Posterior vena cava (tissue), 2 donors: ENCODE data around the gene GPR35. TPM values are rescaled to one million over a fixed set of nuclear protein-coding genes. Genes with fewer than 3 reads are reported as not detected.

ENCODE experiments used
- DNase-seq: peaks from one replicate; pipeline ENCODE4 v3.0.0-alpha.2; 2020; ENCODE audit warnings: low spot score
- intact Hi-C, 2 donors: fragments of 100-400 bp; cut with DNase I; formaldehyde crosslinking; loops; one replicate each; pipeline versions ENCODE4 v1.14.1 to v1.14.2; 2022 to 2023
- total RNA-seq, 2 donors: library from RNA; stranded (reverse); fragmentation: NEBNext Ultra II Directional; extraction: Animal tissue kit (Norgen Biotek cat#: 25700); gene quantifications; one replicate each; pipeline ENCODE4 v1.2.1, GENCODE V29; 2021
- donor health status: DM: yes; HTN: yes; CAD: no.
- donor health status: DM: yes; HTN: yes; CAD: no.

The GPR35 gene
- total RNA-seq, 2 donors from 2014 or later: 1.2 to 1.8 TPM

DNA sequence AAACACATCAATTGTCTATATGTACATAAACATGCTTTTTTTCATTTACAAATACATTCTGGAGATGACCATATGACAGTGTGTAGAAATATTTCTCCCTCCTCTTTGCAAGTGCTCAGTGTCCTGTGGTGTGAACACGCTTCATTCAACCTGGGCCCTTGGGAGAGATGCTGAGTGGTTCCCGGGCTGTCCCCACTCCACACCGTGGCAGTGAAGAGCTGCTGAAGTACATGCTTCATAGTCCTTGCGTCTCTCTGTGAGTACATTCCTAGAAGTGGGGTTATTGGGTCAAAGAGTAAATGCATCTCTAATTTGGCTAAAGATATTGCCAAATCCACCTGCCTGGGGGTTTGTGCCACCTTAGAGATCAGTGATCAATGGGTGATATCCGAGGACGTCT lies 6.5 kb upstream of the GPR35 start:
- intact Hi-C loops: no loop called here
- DNase-seq: peak; percentile 25

DNA sequence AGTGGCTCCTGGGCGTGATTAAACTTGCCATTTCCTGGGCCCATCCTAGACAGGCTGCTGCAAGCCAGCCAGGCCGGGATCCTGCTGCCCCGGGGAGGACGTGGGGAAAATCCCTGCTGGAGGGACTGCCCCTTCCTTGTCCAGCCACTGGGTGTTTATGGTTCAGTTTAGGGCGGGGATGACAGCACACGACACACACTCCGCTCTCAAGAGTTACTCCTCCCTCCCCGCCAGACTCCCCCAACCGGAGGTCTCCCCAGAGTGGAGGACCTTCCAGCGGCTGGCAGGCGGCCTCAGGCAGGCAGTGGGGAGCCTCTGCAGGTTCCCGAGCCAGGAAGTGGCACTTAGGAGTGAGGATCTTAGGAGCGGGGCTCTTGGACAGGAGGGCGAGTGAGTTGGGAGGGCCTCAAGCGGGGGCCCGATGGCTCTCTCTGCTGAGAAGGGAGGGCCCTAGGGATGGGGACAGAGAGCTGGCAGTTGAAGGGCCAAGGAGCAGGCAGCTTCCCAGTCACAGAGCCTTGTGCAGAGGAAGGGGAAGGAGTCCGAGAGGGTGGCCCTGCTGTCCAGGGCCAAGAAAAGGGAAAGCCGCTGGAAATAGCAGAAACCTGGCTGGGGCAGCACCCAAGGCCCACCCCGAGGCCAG lies 5.7 kb upstream of the GPR35 start:
- DNase-seq: peak; percentile 64
- intact Hi-C loops: no loop called here

DNA sequence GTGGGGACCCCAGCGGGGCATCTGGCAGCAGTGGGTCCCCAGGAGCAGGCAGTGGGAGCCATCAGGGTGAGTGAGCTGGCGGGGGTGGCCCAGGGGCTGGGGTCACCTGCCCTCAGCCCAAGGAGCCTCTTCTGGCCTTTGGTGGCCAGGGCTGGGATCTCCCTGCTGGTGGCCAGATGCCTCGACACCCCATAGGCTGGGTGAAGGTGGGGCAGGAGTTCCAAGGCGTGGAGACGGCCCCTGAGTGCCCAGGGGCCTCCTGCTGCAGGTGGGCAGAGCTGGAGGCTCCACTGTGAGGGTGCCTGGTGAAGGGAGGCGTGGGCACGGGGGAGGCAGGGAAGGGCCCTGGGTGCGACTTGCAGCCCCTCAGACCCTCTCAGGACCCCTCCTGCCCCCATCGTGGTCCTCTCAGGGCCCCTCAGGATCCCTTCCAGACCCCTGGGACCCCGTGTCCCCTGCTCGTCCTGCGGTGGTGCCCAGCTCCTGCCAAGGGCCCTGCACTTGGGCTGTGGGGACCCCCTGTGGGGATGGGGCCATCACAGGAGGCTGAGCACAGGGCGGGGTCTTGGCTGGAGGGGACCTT lies 5.0 kb upstream of the GPR35 start:
- intact Hi-C loops: no loop called here
- peak; percentile 66 for DNase-seq

DNA sequence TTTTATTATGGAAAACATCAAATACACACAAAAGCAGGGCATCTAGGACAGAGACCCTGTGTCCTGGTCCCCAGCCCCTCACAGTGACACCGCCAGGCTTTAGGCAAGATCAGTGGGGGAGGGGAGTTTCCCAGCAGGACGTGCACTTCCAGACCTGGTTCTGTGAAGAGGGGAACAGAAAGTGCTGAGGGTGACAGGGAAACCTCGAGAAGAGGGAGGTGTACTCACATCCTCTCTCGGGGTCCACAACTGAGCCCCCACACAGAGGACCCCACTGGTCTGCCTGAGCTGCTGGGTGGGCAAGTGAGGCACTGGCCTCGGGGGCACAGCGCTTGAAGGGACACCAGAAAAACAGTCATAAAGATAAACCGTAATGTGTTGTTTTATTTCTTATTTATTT lies 4.4 kb upstream of the GPR35 start:
- intact Hi-C loops: no loop called here
- no peak for DNase-seq

DNA sequence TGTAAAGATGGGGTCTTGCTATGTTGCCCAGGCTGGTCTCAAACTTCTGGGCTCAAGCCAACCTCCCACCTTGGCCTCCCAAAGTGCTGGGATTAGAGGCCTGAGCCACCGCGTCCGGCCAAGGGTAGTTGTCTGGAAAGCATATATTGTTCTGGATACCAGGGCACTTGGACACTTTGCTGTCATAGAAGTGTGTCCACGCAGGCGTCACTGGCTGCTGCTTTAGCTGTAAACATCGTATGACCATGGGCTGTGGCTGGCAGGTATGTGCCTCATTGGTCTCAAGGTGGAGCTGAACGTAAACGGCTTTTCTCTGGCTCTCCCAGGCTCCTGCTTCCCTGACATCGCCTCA lies 3.2 kb upstream of the GPR35 start:
- intact Hi-C loops: no loop called here
- peak; percentile 44 for DNase-seq

DNA sequence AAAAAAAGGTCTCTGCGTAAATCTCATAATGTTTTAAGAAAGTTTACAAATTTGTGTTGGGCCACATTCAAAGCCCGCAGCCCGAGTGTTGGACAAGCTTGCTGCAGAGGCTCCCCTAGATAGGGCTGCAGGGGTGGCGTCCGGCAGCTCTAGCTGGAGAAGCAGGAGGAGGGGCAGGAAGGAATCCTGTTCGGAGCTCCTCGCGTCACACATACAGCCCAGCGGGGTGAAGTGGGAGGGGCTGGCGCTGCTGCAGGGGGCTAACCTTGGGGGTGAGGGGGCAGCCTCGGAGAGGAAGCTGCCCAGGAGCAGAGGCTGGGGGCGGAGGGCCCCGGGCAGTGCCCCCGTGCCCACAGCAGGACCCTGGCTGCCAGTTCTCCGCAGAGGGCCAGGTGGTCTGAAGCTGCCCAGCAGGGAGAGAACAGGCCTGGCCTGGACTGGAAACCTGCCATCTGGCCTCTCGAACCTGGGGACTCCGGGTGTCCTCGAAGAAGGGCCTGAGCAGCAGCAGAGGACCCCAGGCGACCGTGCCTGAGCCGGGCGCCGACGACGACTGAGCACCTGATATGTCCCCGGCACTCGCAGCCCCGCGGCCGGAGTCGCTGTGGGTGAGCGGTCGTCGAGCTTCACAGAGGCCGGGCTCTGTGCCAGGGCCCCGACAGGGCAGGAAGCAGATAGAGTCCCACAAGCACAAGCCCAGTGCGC lies 2.6 kb upstream of the GPR35 start:
- DNase-seq: peak; percentile 82
- intact Hi-C loops: no loop called here

DNA sequence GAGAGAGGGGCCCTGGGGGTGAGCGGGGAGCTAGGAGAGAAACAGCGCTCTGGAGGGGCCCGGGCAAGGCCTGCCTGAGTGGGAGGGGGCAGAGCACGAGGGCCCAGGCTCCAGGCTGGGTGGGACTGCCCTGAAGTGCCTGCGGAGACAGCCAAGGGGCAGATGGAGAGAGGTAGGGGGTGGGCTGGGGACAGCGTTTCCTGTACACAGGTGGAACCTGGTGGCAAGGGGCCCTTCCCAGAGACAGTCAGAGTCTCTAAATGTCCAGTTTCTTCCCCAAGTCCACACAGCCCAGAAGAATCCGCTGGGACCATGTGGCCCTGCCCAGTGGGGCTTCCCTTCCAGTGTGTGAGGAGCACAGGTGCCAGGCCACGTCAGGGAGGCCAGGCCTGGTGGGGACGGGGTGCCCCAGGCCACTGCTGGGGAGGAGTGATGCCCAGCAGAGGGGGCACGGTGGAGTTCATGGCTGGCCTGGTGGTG lies 1.7 kb upstream of the GPR35 start:
- DNase-seq: peak; percentile 62
- intact Hi-C loops: no loop called here

DNA sequence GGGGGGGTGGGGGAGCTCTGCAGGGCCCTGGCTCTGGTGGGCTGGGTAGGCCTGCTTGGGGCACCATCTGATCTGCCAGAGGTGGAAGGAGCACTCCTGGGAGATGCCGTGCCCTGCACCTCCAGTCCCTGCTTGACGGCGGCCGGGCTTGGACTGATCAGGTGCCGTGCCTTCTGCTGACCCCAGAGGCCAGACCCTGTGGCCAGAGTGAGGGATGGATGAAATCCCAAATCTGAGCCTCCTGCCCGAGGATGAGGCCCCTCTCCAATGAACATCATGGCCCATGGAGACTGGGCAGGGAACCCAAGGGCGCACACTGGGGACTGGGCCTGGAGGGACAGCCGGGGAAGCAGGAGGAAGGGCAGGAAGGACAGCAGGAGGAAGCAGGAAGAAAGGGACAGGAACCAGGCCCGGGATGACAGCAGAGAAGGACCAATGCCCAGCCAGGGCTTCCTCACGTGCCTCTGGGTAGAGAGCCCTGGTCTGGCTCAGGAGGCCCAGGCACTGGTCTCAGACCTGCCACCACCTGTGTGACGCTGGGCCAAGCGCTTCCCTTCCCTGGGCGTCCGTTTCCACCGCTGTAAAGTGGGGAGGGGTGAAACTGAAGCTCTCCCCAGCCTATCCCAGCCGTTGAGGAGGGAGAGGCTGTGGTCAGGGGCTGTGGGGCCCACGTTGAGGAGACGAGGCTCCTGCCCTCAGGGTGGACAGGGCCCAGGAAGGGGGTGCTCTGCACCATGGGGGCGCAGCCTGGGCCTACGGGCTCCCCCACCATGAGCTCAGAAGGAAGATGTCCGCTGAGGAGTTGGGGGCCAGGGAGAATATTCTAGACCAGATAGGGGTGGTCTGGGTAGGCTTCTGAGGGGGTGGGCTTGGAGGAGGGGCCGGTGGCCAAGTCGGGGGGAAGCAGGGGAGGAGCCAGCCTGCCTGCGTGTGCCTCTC lies 1.0 kb upstream of the GPR35 start:
- DNase-seq: peak; percentile 65
- intact Hi-C loops: no loop called here

DNA sequence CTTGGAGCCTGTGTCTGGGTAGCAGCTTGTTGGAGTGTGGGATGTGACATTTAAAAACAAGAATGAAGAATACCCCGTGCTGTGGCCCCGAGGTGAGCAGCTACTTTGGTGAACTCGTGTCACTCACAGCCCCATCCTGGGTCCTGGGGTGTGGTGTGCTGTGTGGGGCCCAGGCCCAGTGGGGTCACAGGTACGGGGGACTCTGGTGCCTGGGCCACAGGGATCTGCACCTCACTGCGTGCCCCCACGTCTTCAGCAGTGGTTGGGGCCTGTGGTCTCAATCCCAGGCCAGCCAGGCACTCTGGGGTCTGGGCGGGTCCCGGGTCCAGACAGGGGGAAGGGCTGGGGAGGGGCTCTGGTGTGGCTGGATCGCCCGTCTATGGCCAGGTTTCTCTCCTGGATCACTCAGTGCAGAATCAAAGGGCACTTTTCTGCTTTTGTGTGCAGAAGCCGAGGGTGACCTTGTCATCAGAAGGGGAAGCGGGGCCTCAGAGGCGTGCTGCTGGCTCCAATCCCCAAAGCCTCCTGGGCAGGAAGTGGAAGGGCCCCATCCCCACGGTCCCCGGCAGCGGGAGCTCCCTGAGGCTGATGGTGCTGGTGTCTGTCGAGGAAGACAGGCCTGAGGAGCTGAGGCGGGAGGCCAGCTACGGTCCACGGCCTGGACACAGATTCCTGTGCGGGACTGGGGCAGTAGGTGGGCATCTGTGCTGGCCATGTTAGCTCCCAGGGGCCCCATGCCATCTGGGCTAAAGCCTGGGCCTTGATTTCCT lies 1.4 kb downstream of the GPR35 start:
- peak; percentile 78 for DNase-seq
- intact Hi-C loops: no loop called here

DNA sequence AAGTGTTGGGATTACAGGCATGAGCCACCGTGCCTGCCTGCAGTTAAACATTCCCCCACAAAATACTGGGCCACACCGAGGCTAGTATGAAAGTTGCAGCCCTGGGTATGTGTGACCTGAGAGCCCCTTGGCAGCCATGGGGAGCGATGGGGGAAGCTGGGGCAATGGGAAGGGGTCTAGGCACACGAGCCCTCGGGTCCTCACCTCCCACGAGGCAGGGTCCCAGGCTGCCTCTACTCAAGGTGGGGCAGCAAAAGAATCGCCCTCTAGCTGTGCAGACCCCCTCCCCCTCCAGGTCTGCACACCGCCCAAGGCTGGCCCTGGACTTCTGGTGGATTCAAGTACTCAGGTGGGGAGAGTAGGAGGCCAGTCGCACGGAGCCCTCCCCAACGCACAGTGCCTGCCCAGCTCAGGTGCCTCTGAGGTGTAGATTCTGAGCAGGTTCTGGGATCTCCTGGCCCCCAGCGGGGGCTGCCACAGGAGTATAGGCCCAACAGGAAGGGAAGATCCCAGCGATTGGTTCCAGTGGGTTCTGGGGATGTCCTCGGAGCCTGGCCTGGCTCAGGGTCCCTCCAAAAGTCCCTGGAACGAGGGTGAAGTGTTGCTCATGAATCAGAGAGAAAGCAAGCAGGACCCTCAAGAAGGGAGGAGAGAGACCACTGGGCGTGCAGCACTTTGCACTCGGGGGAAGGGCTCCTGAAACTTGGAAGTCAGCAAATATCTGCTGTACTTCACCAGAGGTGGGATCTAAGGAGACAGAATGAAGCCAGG lies 2.6 kb downstream of the GPR35 start:
- peak; percentile 71 for DNase-seq

DNA sequence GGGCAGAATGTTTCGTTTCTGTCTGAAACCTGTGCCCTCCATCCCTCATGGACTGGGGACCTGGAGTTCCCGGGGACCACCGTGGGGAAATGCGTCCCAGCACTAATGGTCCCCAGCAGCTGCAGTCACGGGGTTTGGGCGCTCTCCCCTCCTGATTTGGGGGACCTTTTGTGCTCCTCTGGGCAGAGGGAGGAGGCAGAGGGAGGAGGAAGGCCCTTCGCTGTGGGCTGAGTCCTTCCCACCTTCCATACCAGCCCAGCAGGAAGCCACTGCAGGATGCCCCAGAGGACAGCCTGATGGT lies 3.2 kb downstream of the GPR35 start:
- DNase-seq: peak; percentile 57
- intact Hi-C loops: no loop called here

More for the DNA sequence above, 2.6 kb downstream of the GPR35 start:
- intact Hi-C loops: no loop called here

DNA sequence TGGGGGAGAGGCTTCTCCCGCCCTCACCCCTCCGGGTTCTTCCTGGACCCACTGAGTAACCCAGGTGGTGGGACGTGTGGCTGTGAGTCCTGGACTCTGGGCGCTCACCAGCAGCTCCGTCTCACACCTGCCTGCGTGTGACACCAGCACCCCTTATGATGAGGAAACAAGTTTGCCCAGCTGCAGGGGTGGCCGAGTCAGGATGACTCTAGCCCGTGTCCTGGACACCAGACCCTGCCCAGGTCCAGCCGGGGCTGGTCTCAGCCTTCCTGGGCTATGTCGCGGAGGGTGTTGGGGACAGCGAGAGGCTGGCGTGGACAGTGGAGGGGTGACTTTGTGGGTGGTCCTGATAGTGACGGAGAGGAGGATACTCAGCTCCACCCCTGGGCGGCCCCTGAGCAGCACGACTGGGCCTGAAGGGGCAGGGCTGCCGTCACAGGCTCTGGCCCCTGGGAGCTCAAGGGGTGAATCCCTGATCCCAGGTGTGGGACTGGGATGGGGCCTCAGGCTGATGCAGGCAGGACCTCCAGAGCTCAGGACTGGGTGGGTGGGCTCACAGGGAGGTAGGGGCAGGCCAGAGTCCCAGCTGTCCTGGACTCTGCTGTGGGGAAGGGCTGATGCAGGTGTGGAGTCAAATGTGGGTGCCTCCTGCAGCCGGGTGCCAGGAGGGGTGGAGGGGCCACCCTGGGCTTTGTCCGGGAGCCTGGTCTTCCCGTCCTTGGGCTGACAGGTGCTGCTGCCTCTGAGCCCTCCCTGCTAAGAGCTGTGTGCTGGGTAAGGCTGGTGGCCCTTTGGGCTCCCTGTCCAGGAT lies 3.7 kb downstream of the GPR35 start:
- DNase-seq: peak; percentile 78
- intact Hi-C loops: no loop called here

DNA sequence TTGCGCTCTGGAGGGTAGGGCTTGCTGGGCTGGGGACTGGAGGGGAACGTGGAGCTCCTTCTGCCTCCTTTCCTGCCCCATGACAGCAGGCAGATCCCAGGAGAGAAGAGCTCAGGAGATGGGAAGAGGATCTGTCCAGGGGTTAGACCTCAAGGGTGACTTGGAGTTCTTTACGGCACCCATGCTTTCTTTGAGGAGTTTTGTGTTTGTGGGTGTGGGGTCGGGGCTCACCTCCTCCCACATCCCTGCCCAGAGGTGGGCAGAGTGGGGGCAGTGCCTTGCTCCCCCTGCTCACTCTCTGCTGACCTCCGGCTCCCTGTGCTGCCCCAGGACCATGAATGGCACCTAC lies 4.3 kb downstream of the GPR35 start:
- DNase-seq: no peak
- intact Hi-C loops: no loop called here

DNA sequence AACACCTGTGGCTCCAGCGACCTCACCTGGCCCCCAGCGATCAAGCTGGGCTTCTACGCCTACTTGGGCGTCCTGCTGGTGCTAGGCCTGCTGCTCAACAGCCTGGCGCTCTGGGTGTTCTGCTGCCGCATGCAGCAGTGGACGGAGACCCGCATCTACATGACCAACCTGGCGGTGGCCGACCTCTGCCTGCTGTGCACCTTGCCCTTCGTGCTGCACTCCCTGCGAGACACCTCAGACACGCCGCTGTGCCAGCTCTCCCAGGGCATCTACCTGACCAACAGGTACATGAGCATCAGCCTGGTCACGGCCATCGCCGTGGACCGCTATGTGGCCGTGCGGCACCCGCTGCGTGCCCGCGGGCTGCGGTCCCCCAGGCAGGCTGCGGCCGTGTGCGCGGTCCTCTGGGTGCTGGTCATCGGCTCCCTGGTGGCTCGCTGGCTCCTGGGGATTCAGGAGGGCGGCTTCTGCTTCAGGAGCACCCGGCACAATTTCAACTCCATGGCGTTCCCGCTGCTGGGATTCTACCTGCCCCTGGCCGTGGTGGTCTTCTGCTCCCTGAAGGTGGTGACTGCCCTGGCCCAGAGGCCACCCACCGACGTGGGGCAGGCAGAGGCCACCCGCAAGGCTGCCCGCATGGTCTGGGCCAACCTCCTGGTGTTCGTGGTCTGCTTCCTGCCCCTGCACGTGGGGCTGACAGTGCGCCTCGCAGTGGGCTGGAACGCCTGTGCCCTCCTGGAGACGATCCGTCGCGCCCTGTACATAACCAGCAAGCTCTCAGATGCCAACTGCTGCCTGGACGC lies 4.9 kb downstream of the GPR35 start:
- DNase-seq: peak; percentile 78
- intact Hi-C loops: loop anchor here in 1 of 2 donors (2.0 kb wide), 1 partner anchor 569 kb away; no protein-coding TSS in a partner anchor

DNA sequence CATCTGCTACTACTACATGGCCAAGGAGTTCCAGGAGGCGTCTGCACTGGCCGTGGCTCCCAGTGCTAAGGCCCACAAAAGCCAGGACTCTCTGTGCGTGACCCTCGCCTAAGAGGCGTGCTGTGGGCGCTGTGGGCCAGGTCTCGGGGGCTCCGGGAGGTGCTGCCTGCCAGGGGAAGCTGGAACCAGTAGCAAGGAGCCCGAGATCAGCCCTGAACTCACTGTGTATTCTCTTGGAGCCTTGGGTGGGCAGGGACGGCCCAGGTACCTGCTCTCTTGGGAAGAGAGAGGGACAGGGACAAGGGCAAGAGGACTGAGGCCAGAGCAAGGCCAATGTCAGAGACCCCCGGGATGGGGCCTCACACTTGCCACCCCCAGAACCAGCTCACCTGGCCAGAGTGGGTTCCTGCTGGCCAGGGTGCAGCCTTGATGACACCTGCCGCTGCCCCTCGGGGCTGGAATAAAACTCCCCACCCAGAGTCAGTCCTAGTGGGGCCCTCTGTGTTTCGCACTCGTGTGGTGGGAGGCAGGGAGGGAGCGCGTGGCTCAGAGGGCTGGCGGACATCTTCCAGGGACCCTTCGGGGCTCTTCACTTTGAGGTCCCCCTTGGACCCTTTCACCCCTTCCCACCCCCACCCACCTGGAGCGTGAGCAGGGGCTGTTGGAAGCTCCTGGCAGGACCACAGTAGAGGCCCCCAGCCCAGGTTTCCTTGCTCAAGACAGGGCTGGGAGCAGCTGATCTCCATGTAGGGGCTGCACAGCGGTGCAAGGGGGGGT lies 5.7 kb downstream of the GPR35 start:
- DNase-seq: peak; percentile 72

More for the DNA sequence above, 5.7 kb downstream of the GPR35 start:
- intact Hi-C loops: loop anchor here in 1 of 2 donors (2.0 kb wide), 1 partner anchor 570 kb away; no protein-coding TSS in a partner anchor
